B cell (primary cell): ENCODE data around the gene FADS2.

ENCODE experiments used
- EZH2 ChIP-seq: IDR thresholded peaks from 2 replicates; pipeline ENCODE4 v1.6.1; 2012; ENCODE audit warnings: borderline replicate concordance, low read depth, mild to moderate bottlenecking, moderate library complexity, low read length; ENCODE audit not compliant: insufficient read depth, poor library complexity, severe bottlenecking
- TF ChIP-seq, protein P1 (sequence below): fragments of 200-600 bp; IDR thresholded peaks from one replicate; pipeline ENCODE4 v1.8.0; 2022; ENCODE audit warnings: antibody characterized with exemption, mild to moderate bottlenecking

DNA sequence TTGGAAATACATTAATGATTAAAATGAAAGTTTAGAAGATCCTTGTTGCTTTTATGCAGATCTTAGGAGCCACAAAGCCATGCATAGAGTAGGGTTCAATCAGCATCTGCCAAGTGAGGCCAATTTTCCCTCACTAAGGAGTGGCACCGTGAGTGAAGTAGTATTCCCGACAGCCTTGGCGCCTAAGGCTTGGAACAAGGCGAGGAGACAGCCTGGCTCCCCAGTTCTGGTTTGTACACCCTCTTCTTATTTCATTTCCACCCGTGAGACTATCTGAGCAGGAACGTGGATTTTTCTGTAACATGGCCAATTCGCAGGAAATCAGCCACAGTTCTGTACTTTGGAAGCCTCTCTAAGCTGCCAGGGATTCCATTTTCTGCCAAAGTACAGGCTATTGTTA lies 22.6 kb downstream of the FADS2 start:
- no peak for TF ChIP-seq EZH2
- TF ChIP-seq, protein P1, sequence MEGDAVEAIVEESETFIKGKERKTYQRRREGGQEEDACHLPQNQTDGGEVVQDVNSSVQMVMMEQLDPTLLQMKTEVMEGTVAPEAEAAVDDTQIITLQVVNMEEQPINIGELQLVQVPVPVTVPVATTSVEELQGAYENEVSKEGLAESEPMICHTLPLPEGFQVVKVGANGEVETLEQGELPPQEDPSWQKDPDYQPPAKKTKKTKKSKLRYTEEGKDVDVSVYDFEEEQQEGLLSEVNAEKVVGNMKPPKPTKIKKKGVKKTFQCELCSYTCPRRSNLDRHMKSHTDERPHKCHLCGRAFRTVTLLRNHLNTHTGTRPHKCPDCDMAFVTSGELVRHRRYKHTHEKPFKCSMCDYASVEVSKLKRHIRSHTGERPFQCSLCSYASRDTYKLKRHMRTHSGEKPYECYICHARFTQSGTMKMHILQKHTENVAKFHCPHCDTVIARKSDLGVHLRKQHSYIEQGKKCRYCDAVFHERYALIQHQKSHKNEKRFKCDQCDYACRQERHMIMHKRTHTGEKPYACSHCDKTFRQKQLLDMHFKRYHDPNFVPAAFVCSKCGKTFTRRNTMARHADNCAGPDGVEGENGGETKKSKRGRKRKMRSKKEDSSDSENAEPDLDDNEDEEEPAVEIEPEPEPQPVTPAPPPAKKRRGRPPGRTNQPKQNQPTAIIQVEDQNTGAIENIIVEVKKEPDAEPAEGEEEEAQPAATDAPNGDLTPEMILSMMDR: no peak
